Activated T-helper 2 cell treated with anti-CD3 and anti-CD28 coated beads, Interferon-gamma antibody, Interleukin-2, Interleukin-4, amounts not matched to agents 10 μg/mL and 5 μg/mL and 100 μg/mL, durations not matched to agents 14 hours and 24 hours and 36 hours (primary cell): ENCODE measurements around the gene GAB2. TPM values are rescaled to one million over a fixed set of nuclear protein-coding genes. Genes with fewer than 3 reads are reported as not detected.
A peak's percentile ranks its signal among the peaks of the same experiment; 100 is the strongest.
"Not testable (repeated sequence)": the region's sequence is repeated elsewhere in the genome, so short reads cannot be mapped to it uniquely, and the experiment has no call there.

ENCODE experiments used
- DNase-seq: peaks from one replicate; pipeline ENCODE4 v3.0.0; 2021; ENCODE audit warnings: low spot score
- H3K27ac Mint-ChIP-seq: one replicate; pipeline ENCODE4 v1.8.0; 2021; ENCODE audit warnings: mixed read lengths
- H3K27me3 Mint-ChIP-seq: one replicate; pipeline ENCODE4 v1.8.0; 2021; ENCODE audit warnings: low read depth, mixed read lengths
- H3K36me3 Mint-ChIP-seq: one replicate; pipeline ENCODE4 v1.8.0; 2021; ENCODE audit warnings: low read depth, mixed read lengths
- H3K4me1 Mint-ChIP-seq: one replicate; pipeline ENCODE4 v1.8.0; 2021; ENCODE audit warnings: low read depth, mixed read lengths
- H3K4me3 Mint-ChIP-seq: one replicate; pipeline ENCODE4 v1.8.0; 2021; ENCODE audit warnings: low read depth, mild to moderate bottlenecking, moderate library complexity, mixed read lengths
- H3K9me3 Mint-ChIP-seq: one replicate; pipeline ENCODE4 v1.8.0; 2021; ENCODE audit warnings: mixed read lengths
- intact Hi-C: fragments of 100-400 bp; cut with micrococcal nuclease; formaldehyde crosslinking; loops from one replicate; pipeline ENCODE4 v1.15.1; 2023
- total RNA-seq: library from RNA; stranded (reverse); gene quantifications from 2 replicates; pipeline ENCODE4 v1.2.3, GENCODE V29; 2022

Gene GAB2
- total RNA-seq, 1 donor from 2014 or later, result 32.8 TPM

DNA sequence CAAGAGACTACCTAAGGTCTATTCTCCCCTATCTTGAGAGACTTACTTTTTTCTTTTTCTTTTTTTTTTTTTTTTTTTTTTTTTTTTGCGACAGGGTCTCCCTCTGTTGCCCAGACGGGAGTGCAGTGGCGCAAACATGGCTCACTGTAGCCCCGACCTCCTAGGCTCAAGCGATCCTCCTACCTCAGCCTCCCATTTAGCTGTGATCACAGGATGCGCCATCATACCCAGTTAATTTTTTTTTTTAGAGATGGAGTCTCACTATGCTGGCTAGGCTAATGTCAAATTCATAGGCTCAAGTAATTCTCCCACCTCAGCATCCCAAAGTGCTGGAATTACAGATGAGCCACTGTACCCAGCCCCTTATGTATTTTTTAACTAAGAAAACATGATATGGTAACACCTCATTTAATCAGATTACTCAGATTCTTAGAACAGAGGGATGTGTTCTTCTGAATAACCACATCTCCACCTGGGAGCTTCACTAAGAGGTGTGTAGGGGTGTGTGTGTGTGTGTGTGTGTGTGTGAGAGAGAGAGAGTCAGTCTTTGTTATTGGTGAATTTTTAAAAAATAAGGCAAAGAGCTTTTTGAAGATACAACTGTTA, 126.0 kb downstream of the GAB2 start:
- Mint-ChIP-seq H3K9me3 (peaks cover 39% of the 10 kb centered on the region), H3K4me1 (peaks cover 68% of the 10 kb centered on the region), H3K27me3 (no peaks in the 10 kb centered on the region), H3K27ac (peak overlapping the region; percentile 92), H3K36me3 (peaks cover 70% of the 10 kb centered on the region), H3K4me3 (peak overlapping the region; percentile 17)
- intact Hi-C loops, result loop anchor here (1.0 to 10.0 kb wide), 8 partner anchors 21 to 271 kb away; no protein-coding TSS in a partner anchor
- DNase-seq, result peak; percentile 48

DNA sequence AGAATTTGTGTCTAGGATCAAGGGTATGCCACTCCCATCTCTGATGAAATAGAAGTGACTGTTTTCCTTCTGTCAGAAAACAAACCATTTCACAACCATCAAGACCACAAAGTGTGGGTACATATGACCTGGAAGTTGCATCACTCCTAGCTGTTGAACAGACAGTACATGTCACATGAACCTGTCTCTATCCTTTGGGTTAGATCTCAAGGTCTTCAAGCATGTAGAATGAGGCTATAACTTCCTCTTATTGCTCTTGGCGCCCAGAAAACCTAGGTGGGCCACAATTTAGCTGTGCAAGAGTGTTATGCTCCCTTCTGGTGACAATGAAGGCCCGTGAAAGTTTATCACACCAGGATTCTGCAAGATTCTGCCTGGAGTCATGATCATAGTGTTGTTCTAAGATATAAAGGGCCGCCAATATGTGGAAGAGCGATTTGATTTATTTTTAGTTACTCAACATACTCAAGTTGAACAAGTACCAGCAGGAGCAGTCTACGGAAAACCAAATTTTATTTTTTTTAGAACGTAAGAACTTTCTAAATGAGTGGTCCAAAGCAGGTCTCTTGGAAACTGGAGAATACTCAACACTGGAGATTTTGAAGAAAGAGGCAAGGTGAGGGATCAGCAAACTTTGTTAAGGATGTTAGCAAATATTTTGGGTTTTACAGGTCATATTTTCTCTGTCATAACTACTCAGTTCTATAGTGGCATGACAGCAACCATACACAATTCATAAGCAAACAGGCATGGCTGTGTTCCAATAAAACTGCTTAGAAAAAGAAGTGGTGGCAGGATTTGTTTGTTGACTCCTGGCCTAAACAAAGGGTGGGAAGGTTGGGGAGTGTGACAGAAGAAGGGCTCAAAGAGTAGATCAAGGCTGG, 127.1 kb downstream of the GAB2 start:
- DNase-seq, result peak; percentile 37
- Mint-ChIP-seq H3K9me3 (peaks cover 37% of the 10 kb centered on the region), H3K4me3 (peak overlapping the region; percentile 31), H3K27ac (peak overlapping the region; percentile 91), H3K4me1 (peaks cover 68% of the 10 kb centered on the region), H3K27me3 (no peaks in the 10 kb centered on the region), H3K36me3 (peaks cover 66% of the 10 kb centered on the region)
- intact Hi-C loops, result loop anchor here (5.0 to 10.0 kb wide), 3 partner anchors 43 to 272 kb away; no protein-coding TSS in a partner anchor

GRCh38 chr11:78289552-78290292, 127.9 kb downstream of the GAB2 start:
- H3K27me3 Mint-ChIP-seq, result no peaks in the 10 kb centered on the region
- peak overlapping the region; percentile 17 for H3K4me3 Mint-ChIP-seq
- H3K4me1 Mint-ChIP-seq, result peaks cover 67% of the 10 kb centered on the region
- H3K36me3 Mint-ChIP-seq, result peaks cover 58% of the 10 kb centered on the region
- peak overlapping the region; percentile 91 for H3K27ac Mint-ChIP-seq
- intact Hi-C loops, result loop anchor here (5.0 to 10.0 kb wide), 3 partner anchors 42 to 273 kb away; no protein-coding TSS in a partner anchor
- no peak for DNase-seq
- peaks cover 33% of the 10 kb centered on the region for H3K9me3 Mint-ChIP-seq

- intact Hi-C loops, result no loop called here
- H3K27me3 Mint-ChIP-seq, result no peaks in the 10 kb centered on the region
- H3K36me3 Mint-ChIP-seq, result peaks cover 45% of the 10 kb centered on the region
- peaks cover 42% of the 10 kb centered on the region for H3K4me1 Mint-ChIP-seq
- no peak overlapping the region for H3K4me3 Mint-ChIP-seq
- no peak for DNase-seq
- no peak overlapping the region for H3K27ac Mint-ChIP-seq
- H3K9me3 Mint-ChIP-seq, result peaks cover 12% of the 10 kb centered on the region
Measured at GRCh38 chr11:78284260-78284659, 133.4 kb downstream of the GAB2 start.

- Mint-ChIP-seq H3K36me3 (peaks cover 45% of the 10 kb centered on the region), H3K9me3 (peaks cover under 1% of the 10 kb centered on the region), H3K4me1 (peaks cover 40% of the 10 kb centered on the region), H3K27me3 (no peaks in the 10 kb centered on the region), H3K27ac (no peak overlapping the region), H3K4me3 (no peak overlapping the region)
- DNase-seq, result no peak
- intact Hi-C loops, result no loop called here
Measured at GRCh38 chr11:78282821-78283220, 134.8 kb downstream of the GAB2 start.

DNA sequence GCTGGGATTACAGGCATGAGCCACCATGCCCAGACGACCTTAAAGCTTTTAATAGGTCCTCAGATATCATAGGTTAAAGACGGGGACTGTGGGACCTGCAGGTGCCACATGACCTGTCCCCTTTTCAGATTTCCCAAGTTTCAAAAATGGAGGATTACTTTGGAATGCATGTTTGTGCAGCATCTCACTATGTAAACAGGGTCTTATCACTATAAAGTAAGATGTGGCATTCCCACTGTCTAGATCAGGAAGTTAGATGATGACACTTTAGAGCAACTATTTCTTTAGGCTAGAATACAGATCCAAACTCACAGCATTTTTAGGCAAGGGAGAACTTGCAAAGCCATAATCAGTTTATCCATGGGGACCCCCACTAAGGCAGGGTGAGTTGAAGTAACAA, 136.1 kb downstream of the GAB2 start:
- Mint-ChIP-seq H3K36me3 (peaks cover 46% of the 10 kb centered on the region), H3K4me1 (peaks cover 42% of the 10 kb centered on the region), H3K4me3 (no peak overlapping the region), H3K27ac (no peak overlapping the region), H3K9me3 (no peaks in the 10 kb centered on the region), H3K27me3 (no peaks in the 10 kb centered on the region)
- DNase-seq, result no peak
- intact Hi-C loops, result no loop called here

- H3K4me1 Mint-ChIP-seq, result peaks cover 33% of the 10 kb centered on the region
- intact Hi-C loops, result no loop called here
- H3K36me3 Mint-ChIP-seq, result peaks cover 72% of the 10 kb centered on the region
- H3K4me3 Mint-ChIP-seq, result no peak overlapping the region
- H3K27ac Mint-ChIP-seq, result no peak overlapping the region
- DNase-seq, result no peak
- H3K9me3 Mint-ChIP-seq, result peaks cover 25% of the 10 kb centered on the region
- no peaks in the 10 kb centered on the region for H3K27me3 Mint-ChIP-seq
Measured at GRCh38 chr11:78277314-78277994, 140.2 kb downstream of the GAB2 start.

DNA sequence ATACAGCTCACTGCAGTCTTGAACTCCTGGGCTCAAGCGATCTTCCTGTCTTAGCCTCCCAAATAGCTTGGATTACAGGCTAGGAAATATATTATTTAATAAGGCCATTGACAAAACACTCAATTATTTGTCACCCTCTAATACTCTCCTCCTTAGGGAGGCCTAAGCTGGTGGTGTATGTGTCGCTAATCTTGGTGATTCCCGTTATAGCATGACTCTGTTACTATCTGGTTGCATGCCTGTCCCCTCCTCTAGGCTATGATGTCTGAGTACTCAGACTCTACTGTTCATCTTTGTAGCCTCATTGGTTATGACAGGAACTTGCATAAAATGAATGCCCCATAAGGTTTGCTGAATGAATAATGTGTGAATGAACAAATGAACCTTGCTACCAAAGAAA, 141.3 kb downstream of the GAB2 start:
- Mint-ChIP-seq H3K36me3 (peaks cover 83% of the 10 kb centered on the region), H3K27me3 (no peaks in the 10 kb centered on the region), H3K4me1 (peaks cover 30% of the 10 kb centered on the region), H3K4me3 (no peak overlapping the region), H3K27ac (no peak overlapping the region), H3K9me3 (peaks cover 31% of the 10 kb centered on the region)
- no peak for DNase-seq
- intact Hi-C loops, result no loop called here

DNA sequence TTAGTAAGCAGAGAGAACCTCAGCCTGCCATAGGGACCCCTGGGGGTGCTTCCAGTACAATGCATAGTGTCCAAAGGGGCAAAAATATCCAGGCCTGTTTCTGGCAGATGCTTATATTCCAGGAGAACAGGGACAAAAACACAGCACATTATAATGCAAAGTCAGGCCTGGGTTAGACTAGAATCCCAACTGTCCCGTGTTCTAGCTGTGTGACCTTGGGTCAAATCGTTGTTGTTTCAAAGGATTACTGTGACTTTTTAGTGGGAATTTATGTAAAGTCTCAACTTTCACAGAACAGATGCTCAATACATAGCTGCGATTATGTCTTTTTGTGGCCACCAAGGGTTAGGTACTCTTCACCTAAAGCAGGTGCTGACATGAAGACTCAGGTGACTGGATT, 142.9 kb downstream of the GAB2 start:
- peaks cover 83% of the 10 kb centered on the region for H3K36me3 Mint-ChIP-seq

DNA sequence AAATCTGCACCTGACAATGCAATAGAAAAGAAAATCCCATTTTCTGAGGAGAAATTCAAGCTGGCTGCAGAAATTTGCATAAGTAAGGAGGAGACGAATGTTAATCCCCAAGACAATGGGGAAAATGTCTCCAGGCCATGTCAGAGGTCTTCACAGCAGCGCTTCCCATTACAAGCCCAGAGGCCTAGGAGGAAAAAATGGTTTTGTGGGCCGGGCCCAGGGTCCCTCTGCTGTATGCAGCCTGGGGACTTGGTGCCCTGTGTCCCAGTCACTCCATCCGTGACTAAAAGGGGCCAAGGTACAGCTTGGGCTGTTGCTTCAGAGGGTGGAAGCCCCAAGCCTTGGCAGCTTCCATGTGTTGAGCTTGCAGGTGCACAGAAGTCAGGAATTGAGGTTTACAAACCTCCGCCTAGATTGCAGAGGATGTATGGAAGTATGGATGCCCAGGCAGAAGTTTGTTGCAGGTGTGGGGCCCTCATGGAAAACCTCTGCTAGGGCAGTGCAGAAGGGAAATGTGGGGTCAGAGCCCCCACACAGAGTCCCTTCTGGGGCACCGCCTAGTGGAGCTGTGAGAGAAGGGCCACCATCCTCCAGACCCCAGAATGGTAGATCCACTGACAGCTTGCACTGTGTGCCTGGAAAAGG, 144.9 kb downstream of the GAB2 start:
- H3K4me3 Mint-ChIP-seq, DNase-seq, intact Hi-C loops, H3K27me3 Mint-ChIP-seq, H3K27ac Mint-ChIP-seq: not testable (repeated sequence)
- H3K36me3 Mint-ChIP-seq, result peaks cover 84% of the 10 kb centered on the region
- peaks cover 31% of the 10 kb centered on the region for H3K9me3 Mint-ChIP-seq
- peaks cover 33% of the 10 kb centered on the region for H3K4me1 Mint-ChIP-seq

More for the DNA sequence above, 142.9 kb downstream of the GAB2 start:
- Mint-ChIP-seq H3K4me1 (peaks cover 26% of the 10 kb centered on the region), H3K9me3 (peaks cover 31% of the 10 kb centered on the region), H3K4me3 (no peak overlapping the region), H3K27me3 (no peaks in the 10 kb centered on the region), H3K27ac (peak overlapping the region; percentile 46)
- no peak for DNase-seq
- intact Hi-C loops, result no loop called here

GRCh38 chr11:78271801-78272200, 145.8 kb downstream of the GAB2 start:
- H3K4me3 Mint-ChIP-seq, H3K27me3 Mint-ChIP-seq, DNase-seq, intact Hi-C loops, H3K27ac Mint-ChIP-seq: not testable (repeated sequence)
- H3K36me3 Mint-ChIP-seq, result peaks cover 78% of the 10 kb centered on the region
- peaks cover 31% of the 10 kb centered on the region for H3K4me1 Mint-ChIP-seq
- peaks cover 31% of the 10 kb centered on the region for H3K9me3 Mint-ChIP-seq

DNA sequence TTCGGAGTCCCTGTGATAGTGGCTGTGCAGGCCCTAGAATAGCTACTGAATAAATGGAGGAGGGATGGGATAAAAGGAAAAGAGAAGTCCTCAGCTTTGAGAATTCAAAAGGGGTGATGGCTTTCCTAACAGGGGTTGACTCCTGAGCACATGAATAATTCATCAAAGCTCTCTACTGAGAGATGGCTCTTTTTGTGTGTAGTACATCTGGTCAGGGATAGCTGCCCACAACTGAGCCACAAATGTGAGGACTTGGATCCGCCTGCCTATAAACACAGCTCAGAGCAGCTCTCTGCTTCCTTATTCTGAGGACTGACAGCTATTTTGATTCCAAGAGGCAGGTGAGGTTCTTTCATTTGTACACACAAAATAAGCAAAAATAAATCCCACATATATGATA, 146.6 kb downstream of the GAB2 start:
- no peak for DNase-seq

More for the DNA sequence above, 146.6 kb downstream of the GAB2 start:
- intact Hi-C loops, result no loop called here
- Mint-ChIP-seq H3K27ac (no peak overlapping the region), H3K4me3 (no peak overlapping the region), H3K9me3 (peaks cover 31% of the 10 kb centered on the region), H3K36me3 (peaks cover 83% of the 10 kb centered on the region), H3K4me1 (peaks cover 38% of the 10 kb centered on the region), H3K27me3 (no peaks in the 10 kb centered on the region)
